ENCODE data around the gene RPN2. TPM values are rescaled to one million over a fixed set of nuclear protein-coding genes. Genes with fewer than 3 reads are reported as not detected.

The RPN2 gene
- total and polyA plus RNA-seq, 2 of the 13 experiments (the other 11 are each of a cell fraction or from before 2014, with no cell fraction given): 587 to 1,818 TPM

DNA sequence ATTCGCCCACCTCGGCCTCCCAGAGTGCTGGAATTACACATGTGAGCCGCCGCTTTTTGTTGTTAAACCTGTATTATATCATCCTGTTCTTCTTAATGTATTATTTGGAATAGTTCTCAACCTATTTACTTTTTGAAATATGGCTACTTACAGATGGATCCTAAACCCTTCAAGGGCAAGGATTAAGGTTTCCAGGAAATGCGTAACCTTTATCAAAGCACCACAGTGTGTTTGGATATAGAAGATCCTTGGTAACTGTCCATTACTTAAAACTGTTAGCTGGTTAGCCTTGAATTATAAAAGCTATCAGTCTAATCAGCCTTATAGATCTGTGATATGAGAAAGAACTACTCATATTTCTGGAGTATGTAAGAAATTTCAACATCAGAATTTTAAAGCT is 12.3 kb upstream of the RPN2 start:
- BruUV-seq (replicated peaks): no TSS peak
- no peak overlapping the region for H3K27ac ChIP-seq (ENCODE audit: extremely low read length, insufficient read depth, low read length)
- TF ChIP-seq, protein P1, sequence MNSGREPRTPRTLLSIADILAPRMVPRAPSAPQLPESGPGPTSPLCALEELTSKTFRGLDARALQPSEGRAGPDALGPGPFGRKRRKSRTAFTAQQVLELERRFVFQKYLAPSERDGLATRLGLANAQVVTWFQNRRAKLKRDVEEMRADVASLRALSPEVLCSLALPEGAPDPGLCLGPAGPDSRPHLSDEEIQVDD (CRISPR knock-in tag; IDR thresholded peaks at IDR 0.05; ENCODE audit: borderline replicate concordance): no peak
- TF ChIP-seq CBX2 (IDR thresholded peaks at IDR 0.05; ENCODE audit: low read depth, low read length) (no peak), CBX2 (CRISPR knock-in tag; IDR thresholded peaks at IDR 0.05; ENCODE audit: low read depth) (no peak), NCOA1 (CRISPR knock-in tag; IDR thresholded peaks at IDR 0.05) (no peak), ZNF317 (CRISPR knock-in tag; IDR thresholded peaks at IDR 0.05) (no peak), AKAP8 (CRISPR knock-in tag; IDR thresholded peaks at IDR 0.05) (no peak), ZKSCAN8 (CRISPR knock-in tag; IDR thresholded peaks at IDR 0.05; ENCODE audit: borderline replicate concordance) (no peak), ZNF746 (CRISPR knock-in tag; IDR thresholded peaks at IDR 0.05) (no peak), NFE2L2 (IDR thresholded peaks at IDR 0.05; ENCODE audit: low read length) (no peak), SAP130 (CRISPR knock-in tag; IDR thresholded peaks at IDR 0.05; ENCODE audit: low read depth) (no peak), ZNF589 (CRISPR knock-in tag; conservative IDR thresholded peaks at IDR 0.05) (no peak), KLF16 (CRISPR knock-in tag; IDR thresholded peaks at IDR 0.05) (no peak), AGO1 (IDR thresholded peaks at IDR 0.05; ENCODE audit: low read depth, low read length, poor library complexity, severe bottlenecking) (no peak), ARID2 (CRISPR knock-in tag; IDR thresholded peaks at IDR 0.05; ENCODE audit: borderline replicate concordance) (no peak), ZNF776 (CRISPR knock-in tag; IDR thresholded peaks at IDR 0.05) (no peak)
- TF ChIP-seq, protein P2, sequence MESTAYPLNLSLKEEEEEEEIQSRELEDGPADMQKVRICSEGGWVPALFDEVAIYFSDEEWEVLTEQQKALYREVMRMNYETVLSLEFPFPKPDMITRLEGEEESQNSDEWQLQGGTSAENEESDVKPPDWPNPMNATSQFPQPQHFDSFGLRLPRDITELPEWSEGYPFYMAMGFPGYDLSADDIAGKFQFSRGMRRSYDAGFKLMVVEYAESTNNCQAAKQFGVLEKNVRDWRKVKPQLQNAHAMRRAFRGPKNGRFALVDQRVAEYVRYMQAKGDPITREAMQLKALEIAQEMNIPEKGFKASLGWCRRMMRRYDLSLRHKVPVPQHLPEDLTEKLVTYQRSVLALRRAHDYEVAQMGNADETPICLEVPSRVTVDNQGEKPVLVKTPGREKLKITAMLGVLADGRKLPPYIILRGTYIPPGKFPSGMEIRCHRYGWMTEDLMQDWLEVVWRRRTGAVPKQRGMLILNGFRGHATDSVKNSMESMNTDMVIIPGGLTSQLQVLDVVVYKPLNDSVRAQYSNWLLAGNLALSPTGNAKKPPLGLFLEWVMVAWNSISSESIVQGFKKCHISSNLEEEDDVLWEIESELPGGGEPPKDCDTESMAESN (CRISPR knock-in tag; conservative IDR thresholded peaks at IDR 0.05): no peak
- TF ChIP-seq, protein P3, sequence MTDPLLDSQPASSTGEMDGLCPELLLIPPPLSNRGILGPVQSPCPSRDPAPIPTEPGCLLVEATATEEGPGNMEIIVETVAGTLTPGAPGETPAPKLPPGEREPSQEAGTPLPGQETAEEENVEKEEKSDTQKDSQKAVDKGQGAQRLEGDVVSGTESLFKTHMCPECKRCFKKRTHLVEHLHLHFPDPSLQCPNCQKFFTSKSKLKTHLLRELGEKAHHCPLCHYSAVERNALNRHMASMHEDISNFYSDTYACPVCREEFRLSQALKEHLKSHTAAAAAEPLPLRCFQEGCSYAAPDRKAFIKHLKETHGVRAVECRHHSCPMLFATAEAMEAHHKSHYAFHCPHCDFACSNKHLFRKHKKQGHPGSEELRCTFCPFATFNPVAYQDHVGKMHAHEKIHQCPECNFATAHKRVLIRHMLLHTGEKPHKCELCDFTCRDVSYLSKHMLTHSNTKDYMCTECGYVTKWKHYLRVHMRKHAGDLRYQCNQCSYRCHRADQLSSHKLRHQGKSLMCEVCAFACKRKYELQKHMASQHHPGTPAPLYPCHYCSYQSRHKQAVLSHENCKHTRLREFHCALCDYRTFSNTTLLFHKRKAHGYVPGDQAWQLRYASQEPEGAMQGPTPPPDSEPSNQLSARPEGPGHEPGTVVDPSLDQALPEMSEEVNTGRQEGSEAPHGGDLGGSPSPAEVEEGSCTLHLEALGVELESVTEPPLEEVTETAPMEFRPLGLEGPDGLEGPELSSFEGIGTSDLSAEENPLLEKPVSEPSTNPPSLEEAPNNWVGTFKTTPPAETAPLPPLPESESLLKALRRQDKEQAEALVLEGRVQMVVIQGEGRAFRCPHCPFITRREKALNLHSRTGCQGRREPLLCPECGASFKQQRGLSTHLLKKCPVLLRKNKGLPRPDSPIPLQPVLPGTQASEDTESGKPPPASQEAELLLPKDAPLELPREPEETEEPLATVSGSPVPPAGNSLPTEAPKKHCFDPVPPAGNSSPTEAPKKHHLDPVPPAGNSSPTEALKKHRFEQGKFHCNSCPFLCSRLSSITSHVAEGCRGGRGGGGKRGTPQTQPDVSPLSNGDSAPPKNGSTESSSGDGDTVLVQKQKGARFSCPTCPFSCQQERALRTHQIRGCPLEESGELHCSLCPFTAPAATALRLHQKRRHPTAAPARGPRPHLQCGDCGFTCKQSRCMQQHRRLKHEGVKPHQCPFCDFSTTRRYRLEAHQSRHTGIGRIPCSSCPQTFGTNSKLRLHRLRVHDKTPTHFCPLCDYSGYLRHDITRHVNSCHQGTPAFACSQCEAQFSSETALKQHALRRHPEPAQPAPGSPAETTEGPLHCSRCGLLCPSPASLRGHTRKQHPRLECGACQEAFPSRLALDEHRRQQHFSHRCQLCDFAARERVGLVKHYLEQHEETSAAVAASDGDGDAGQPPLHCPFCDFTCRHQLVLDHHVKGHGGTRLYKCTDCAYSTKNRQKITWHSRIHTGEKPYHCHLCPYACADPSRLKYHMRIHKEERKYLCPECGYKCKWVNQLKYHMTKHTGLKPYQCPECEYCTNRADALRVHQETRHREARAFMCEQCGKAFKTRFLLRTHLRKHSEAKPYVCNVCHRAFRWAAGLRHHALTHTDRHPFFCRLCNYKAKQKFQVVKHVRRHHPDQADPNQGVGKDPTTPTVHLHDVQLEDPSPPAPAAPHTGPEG (CRISPR knock-in tag; IDR thresholded peaks at IDR 0.05): no peak
- H3K4me1 ChIP-seq (ENCODE audit: insufficient read depth, low read length): no peaks in the 10 kb centered on the region
- no peak for DNase-seq (ENCODE audit: low spot score)
- ChIA-PET CTCF (ENCODE audit: low intra/inter-chr PET ratio, low total read pairs) (no interaction called here), POLR2A (no interaction called here)
- H4K20me1 ChIP-seq (ENCODE audit: insufficient read depth, low read length): no peaks in the 10 kb centered on the region
- no peaks in the 10 kb centered on the region for H3K79me2 ChIP-seq (ENCODE audit: insufficient read depth, low read length)
- H3K4me3 ChIP-seq (replicated peaks in 1 of 3; ENCODE audit: insufficient read depth in 1 of 3, low read depth in 2 of 3, low read length in 3 of 3): no peak overlapping the region
- no peak overlapping the region for H3K9ac ChIP-seq (ENCODE audit: insufficient read depth, low read depth, low read length)
- H2AFZ ChIP-seq (ENCODE audit: low read length): no peak overlapping the region
- 98% methylated on average over 5 of the region's 5 CpGs for WGBS (ENCODE audit: low lambda C conversion rate)
- H3K27me3 ChIP-seq (ENCODE audit: control insufficient read depth in 1 of 2, insufficient read depth in 2 of 2, low read length in 2 of 2): no peaks in the 10 kb centered on the region
- in situ Hi-C loops (cut with HindIII; ENCODE audit: extremely low pct_ligation_motif_present, low pct_unique_long_range_greater_than_20kb) (no loop called here), intact Hi-C loops (cut with micrococcal nuclease; ENCODE audit: unreplicated experiment) (no loop called here)
- no peak overlapping the region for H3K4me2 ChIP-seq (ENCODE audit: low read depth, low read length)
- ATAC-seq: no peak
- peaks cover 0 to 2% of the 10 kb centered on the region in 2 experiments; a peak in 1 of 5 replicates for H3K36me3 ChIP-seq (replicated peaks in 1 of 2; ENCODE audit: control insufficient read depth in 1 of 2, insufficient read depth in 2 of 2, low read length in 2 of 2)
- FAIRE-seq: no peak
- H3K9me3 ChIP-seq (ENCODE audit: low read length): no peaks in the 10 kb centered on the region

Data from HepG2 (cell line).